IPS-18a (cell line): ENCODE measurements around the gene ZNF593OS.

Source experiments
- H3K27ac ChIP-seq: one replicate; pipeline ENCODE4 v1.5.1; 2013; ENCODE audit warnings: low read length
- H3K27me3 ChIP-seq: one replicate; pipeline ENCODE4 v1.6.1; 2013; ENCODE audit warnings: mild to moderate bottlenecking, low read length; ENCODE audit not compliant: control insufficient read depth, insufficient read depth
- H3K36me3 ChIP-seq: one replicate; pipeline ENCODE4 v1.6.1; 2013; ENCODE audit warnings: low read depth, low read length; ENCODE audit not compliant: control insufficient read depth
- H3K4me1 ChIP-seq: one replicate; pipeline ENCODE4 v1.6.1; 2013; ENCODE audit warnings: low read depth, low read length; ENCODE audit not compliant: control insufficient read depth
- H3K4me3 ChIP-seq: one replicate; pipeline ENCODE4 v1.5.1; 2013; ENCODE audit warnings: low read length
- H3K9ac ChIP-seq: one replicate; pipeline ENCODE4 v1.6.1; 2013; ENCODE audit warnings: mild to moderate bottlenecking, low read length, moderate library complexity
- H3K9me3 ChIP-seq: one replicate; pipeline ENCODE4 v1.6.1; 2013; ENCODE audit warnings: low read depth, low read length; ENCODE audit not compliant: control insufficient read depth

Gene ZNF593OS

DNA sequence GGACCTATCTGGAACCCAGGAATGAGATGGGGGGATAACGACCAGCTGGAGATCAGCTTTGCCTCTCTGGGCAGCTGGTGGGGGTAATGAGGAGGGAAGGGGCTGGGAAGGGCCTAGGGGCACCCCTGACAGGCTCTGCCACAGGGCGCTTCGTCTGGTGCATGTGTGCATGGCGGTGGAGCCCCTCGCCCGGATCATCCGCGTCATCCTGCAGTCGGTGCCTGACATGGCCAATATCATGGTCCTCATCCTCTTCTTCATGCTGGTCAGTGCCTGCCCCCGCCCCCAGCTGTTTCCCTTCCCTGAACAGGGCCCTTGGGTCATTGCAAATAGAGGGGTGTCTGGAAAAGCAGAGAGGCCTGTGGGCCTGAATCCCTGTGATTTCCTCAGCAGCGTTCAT is 26.2 kb upstream of the ZNF593OS start:
- Histone ChIP-seq H3K9me3 (no peaks in the 10 kb centered on the region), H3K9ac (no peak overlapping the region), H3K27me3 (peaks cover 3% of the 10 kb centered on the region), H3K4me3 (no peak overlapping the region), H3K4me1 (no peaks in the 10 kb centered on the region), H3K36me3 (no peaks in the 10 kb centered on the region), H3K27ac (no peak overlapping the region)

DNA sequence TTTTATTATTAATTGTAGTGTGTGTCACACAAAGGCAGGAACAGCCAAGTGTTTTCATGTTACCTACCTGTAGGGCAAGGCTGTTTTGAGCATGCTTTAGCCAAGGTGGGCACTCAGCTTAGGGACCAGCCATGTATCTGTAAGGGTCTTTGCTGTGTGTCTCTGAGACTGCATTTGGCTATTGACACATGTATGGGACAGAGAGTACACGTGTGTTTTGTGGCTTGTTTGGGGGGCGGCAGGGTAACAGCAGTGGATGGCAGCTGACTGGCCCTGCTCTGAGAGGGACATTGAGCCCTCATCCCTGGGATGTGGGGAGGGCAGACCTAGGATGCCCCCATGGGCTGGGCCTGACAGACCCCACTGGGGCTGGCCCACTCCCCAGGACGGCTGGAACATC is 25.7 kb upstream of the ZNF593OS start:
- Histone ChIP-seq H3K36me3 (no peaks in the 10 kb centered on the region), H3K4me1 (no peaks in the 10 kb centered on the region), H3K9me3 (no peaks in the 10 kb centered on the region)

DNA sequence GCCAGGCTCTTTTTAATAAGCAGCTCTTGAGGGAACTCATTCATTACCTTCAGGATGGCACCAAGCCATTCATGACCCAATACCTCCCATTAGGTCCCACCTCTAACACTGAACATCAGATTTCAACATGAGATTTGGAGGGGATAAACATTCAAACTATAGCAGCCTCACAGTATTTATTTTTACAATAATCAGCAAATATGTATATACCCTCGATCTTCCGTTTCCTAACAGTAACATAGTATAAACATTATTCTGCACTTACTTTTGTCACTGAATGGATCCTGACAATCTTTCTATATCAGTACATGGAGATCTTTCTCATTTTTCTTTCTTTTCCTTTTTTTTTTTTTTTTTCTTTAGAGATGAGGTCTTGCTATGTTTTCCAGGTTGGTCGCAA is 24.2 kb upstream of the ZNF593OS start:
- Histone ChIP-seq H3K4me1 (peaks cover 3% of the 10 kb centered on the region), H3K9ac (no peak overlapping the region), H3K27ac (no peak overlapping the region), H3K9me3 (no peaks in the 10 kb centered on the region), H3K4me3 (no peak overlapping the region), H3K27me3 (no peaks in the 10 kb centered on the region), H3K36me3 (no peaks in the 10 kb centered on the region)

More for the DNA sequence above, 25.7 kb upstream of the ZNF593OS start:
- H3K9ac ChIP-seq, result no peak overlapping the region
- H3K27ac ChIP-seq, result no peak overlapping the region
- no peaks in the 10 kb centered on the region for H3K27me3 ChIP-seq
- H3K4me3 ChIP-seq, result no peak overlapping the region

DNA sequence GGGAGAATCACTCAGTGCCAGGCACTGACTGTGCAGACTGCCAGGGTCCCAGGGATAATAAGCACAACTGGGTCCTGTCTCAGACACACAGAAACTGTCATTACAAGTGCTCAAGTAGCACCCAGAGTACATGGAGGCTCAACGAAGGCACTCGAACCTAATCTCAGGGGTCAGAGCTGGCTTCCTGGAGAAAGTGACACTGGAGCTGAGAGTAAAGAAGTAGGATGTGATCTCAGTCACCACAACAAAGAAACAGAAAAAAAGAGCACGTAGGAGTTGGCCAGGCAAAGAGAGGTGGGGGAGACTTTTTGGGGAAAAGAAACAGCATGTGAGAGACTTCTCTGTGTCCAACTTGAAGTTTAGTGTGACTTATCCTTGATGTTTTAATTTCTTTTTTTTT is 20.1 kb upstream of the ZNF593OS start:
- Histone ChIP-seq H3K9me3 (no peaks in the 10 kb centered on the region), H3K27ac (no peak overlapping the region), H3K9ac (no peak overlapping the region), H3K27me3 (no peaks in the 10 kb centered on the region), H3K36me3 (peaks cover 4% of the 10 kb centered on the region), H3K4me1 (peaks cover 12% of the 10 kb centered on the region), H3K4me3 (no peak overlapping the region)

DNA sequence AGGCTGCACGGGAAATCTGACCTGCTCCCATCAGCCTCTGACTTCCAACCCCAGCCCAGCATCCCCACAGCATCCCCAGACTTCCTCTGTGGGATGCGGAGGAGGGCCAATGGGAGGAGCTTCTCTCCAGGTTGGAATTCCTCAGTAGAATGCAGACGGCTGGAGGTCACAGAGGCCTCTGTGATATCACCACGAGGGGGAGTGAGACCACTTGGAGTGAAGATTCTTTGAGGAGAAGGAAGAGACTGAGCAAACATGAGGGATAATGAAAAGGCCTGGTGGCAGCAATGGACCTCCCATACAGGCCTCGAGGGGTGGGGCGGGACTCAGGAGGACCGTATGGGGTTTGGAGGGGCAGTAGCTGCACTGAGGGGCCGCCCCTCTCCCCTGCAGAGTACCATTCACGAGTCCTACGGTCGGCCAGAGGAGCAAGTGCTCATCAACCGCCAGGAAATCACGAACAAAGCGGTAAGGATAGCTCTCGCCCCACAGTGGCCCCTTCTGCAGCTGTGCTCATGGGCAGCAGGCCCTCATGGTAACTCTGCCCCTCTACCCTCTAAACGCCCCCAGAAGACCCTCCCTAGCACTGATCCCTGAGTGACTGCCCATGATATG is 18.8 kb upstream of the ZNF593OS start, which contains the start of gene CATSPER4:
Gene CATSPER4, plus strand, starts transcription at position 230 of the 615 bp plus-strand sequence. Its CDS starts 26 bp downstream, at position 256.
- Histone ChIP-seq H3K9ac (no peak within 1 kb of the TSS), H3K27ac (no peak within 1 kb of the TSS), H3K36me3 (peaks cover 4% of the 10 kb centered on the region), H3K9me3 (no peaks in the 10 kb centered on the region), H3K4me3 (no peak within 1 kb of the TSS), H3K27me3 (no peaks in the 10 kb centered on the region), H3K4me1 (peaks cover 12% of the 10 kb centered on the region)

DNA sequence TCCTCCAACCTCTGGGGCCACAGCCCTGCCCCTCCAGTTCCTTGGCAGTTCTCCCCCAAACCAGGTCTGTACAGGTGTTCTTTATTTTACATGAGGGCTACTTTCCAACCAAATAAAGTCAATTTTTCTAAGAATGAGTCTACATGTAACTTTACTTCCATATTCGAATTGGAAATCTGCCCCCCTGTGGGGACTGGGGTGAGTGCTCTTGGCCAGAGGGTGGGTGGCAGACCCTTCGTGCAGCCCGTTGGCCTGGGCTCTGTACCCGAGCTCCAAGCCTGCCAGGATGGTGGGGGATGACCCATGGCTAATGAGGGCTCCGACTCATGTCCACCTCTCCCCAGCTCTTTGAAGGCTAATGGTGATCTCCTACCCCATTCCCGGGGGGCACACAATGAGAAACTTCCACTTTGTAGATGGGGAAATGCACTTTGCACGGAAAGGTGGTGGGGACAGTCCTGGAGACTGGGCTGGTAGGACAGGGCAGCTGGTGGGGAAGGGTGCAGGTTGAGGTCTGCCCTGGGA is 18.2 kb upstream of the ZNF593OS start:
- peaks cover 4% of the 10 kb centered on the region for H3K36me3 ChIP-seq

DNA sequence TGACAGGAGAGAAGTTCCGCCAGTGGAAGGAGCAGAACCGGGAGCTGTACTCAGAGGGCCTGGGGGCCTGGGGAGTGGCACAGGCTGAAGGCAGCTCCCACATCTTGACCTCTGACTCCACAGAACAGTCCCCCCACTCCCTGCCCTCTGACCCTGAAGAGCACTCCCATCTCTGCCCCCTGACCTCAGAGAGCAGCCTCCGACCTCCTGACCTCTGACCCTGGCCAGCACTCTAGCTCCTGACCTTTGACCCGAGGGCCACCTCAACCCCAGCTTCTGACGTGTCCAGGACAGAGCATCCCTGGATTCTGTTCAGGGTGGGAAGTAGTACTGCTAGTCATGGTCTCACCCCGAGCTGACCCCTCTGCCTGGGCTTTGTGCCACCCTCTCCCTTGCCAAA is 17.7 kb upstream of the ZNF593OS start:
- H3K9me3 ChIP-seq, result no peaks in the 10 kb centered on the region
- H3K4me1 ChIP-seq, result peaks cover 12% of the 10 kb centered on the region
- no peak overlapping the region for H3K27ac ChIP-seq
- H3K36me3 ChIP-seq, result peaks cover 4% of the 10 kb centered on the region
- no peak overlapping the region for H3K4me3 ChIP-seq
- no peak overlapping the region for H3K9ac ChIP-seq
- H3K27me3 ChIP-seq, result no peaks in the 10 kb centered on the region

More for the DNA sequence above, 18.2 kb upstream of the ZNF593OS start:
- Histone ChIP-seq H3K27me3 (no peaks in the 10 kb centered on the region), H3K4me3 (no peak overlapping the region), H3K9ac (no peak overlapping the region), H3K4me1 (peaks cover 12% of the 10 kb centered on the region), H3K9me3 (no peaks in the 10 kb centered on the region), H3K27ac (no peak overlapping the region)

DNA sequence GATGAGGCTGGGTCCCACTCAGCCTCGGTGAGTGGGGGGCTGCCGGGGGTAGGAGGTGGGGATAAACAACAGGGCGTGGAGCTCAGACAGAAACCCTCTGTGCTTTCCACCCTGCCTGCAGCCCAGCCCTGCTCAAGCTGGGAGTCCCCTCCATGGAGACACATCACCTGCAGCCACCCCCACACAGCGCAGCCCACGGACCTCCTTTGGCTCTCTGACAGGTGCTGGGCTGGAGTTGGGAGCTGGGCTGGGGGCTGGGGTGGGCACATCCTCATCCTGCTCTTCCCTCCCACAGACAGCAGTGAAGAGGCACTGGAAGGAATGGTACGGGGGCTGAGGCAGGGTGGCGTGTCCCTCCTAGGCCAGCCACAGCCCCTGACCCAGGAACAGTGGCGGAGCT is 16.8 kb upstream of the ZNF593OS start:
- H3K9ac ChIP-seq, result no peak overlapping the region
- no peak overlapping the region for H3K4me3 ChIP-seq
- no peak overlapping the region for H3K27ac ChIP-seq
- no peaks in the 10 kb centered on the region for H3K9me3 ChIP-seq
- peaks cover 12% of the 10 kb centered on the region for H3K4me1 ChIP-seq
- peaks cover 4% of the 10 kb centered on the region for H3K36me3 ChIP-seq
- H3K27me3 ChIP-seq, result no peaks in the 10 kb centered on the region

DNA sequence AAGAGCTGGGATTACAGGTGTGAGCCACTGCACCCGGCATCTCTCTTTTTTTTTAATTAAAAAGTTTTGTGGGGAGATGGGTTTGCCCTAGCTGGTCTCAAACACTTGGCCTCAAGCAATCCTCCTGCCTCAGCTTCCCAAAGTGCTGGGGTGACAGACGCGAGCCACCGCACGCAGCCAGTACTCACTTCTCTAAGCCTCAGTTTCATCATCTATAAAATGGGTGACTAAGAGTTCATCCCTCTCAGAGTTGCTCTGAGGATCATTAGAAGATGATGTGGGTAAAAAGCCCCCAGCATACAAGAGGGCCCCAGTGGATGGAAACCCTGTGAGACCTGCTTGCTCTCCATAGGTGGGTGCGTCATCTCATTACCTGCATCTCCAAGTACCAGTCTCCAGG is 16.2 kb upstream of the ZNF593OS start:
- Histone ChIP-seq H3K27ac (no peak overlapping the region), H3K9ac (no peak overlapping the region), H3K27me3 (no peaks in the 10 kb centered on the region), H3K4me1 (peaks cover 12% of the 10 kb centered on the region), H3K36me3 (peaks cover 4% of the 10 kb centered on the region), H3K9me3 (no peaks in the 10 kb centered on the region), H3K4me3 (no peak overlapping the region)

DNA sequence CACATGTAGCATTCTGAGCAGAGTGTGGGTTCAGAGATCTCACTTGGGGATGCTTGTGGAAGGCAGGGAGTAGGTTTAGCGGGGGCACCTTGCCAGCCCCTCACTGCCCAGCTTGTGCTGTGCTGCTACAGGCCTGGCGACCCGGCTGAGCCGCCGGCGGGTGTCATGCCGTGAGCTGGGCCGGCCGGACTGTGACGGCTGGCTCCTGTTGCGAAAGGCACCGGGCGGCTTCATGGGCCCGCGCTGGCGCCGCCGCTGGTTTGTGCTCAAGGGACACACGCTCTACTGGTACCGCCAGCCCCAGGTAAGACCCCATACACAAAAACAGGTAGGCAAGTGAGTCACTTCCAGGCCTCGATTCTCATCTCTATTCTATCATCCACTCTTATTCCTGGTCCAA is 13.3 kb upstream of the ZNF593OS start:
- H3K36me3 ChIP-seq, result peaks cover 4% of the 10 kb centered on the region
- H3K4me3 ChIP-seq, result no peak overlapping the region
- H3K9me3 ChIP-seq, result no peaks in the 10 kb centered on the region
- H3K9ac ChIP-seq, result no peak overlapping the region
- no peak overlapping the region for H3K27ac ChIP-seq
- no peaks in the 10 kb centered on the region for H3K27me3 ChIP-seq
- H3K4me1 ChIP-seq, result peaks cover 1% of the 10 kb centered on the region

DNA sequence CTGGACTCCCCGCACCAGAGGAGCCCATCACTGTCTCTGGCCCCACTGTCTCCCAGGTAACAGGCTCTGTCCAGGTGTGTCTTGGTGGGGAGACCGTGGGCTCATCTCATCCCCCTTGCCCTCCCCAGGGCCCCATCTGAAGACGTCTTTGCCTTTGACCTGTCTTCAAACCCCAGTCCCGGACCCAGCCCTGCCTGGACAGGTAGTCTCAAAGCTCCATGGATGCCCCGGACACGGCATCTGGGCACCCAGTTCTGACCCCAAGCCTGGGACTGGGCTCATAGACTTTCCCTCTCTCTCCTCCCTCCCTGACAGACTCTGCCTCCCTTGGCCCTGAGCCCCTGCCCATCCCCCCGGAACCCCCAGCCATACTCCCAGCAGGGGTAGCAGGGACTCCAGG is 12.5 kb upstream of the ZNF593OS start:
- Histone ChIP-seq H3K4me3 (no peak overlapping the region), H3K27ac (no peak overlapping the region), H3K4me1 (no peaks in the 10 kb centered on the region), H3K9me3 (no peaks in the 10 kb centered on the region), H3K36me3 (no peaks in the 10 kb centered on the region), H3K9ac (no peak overlapping the region), H3K27me3 (no peaks in the 10 kb centered on the region)

DNA sequence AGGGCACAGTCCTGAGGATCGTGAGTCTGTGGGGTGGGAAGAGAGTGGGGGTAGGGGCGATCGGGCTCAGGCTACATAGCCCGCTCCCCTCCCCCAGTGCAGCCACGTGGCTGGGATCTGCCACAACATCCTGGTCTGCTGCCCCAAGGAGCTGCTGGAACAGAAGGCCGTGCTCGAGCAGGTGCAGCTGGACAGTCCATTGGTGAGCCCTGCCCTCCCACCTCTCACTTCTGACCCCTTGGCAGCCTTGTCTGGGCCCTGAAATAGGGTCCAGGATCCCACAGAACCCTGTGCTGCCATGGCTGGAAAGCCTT is 10.7 kb upstream of the ZNF593OS start:
- H3K27ac ChIP-seq, result no peak overlapping the region
- no peaks in the 10 kb centered on the region for H3K4me1 ChIP-seq
- no peak overlapping the region for H3K4me3 ChIP-seq
- no peak overlapping the region for H3K9ac ChIP-seq
- no peaks in the 10 kb centered on the region for H3K27me3 ChIP-seq
- no peaks in the 10 kb centered on the region for H3K9me3 ChIP-seq
- H3K36me3 ChIP-seq, result no peaks in the 10 kb centered on the region
